HL-60 (cell line): ENCODE results near the gene GTF2IRD2.
"Not testable (repeated sequence)": the region's sequence is repeated elsewhere in the genome, so short reads cannot be mapped to it uniquely, and the experiment has no call there.

ENCODE experiments used
- DNase-seq, 2 experiments: peaks; one replicate each; pipeline ENCODE4 v3.0.0-alpha.2; 2010 to 2020; ENCODE audit warnings: low read depth in 1 of 2, low spot score in 1 of 2
- H3K27ac ChIP-seq: fragments of 250-450 bp; sonication (Bioruptor Pico); replicated peaks from 2 replicates; pipeline ENCODE4 v1.5.1; 2020; ENCODE audit warnings: mild to moderate bottlenecking, moderate library complexity
- H3K27me3 ChIP-seq: fragments of 250-450 bp; sonication (Bioruptor Pico); 2 replicates; pipeline ENCODE4 v1.5.1; 2021; ENCODE audit warnings: mild to moderate bottlenecking, moderate library complexity; ENCODE audit not compliant: insufficient read depth, poor library complexity, severe bottlenecking
- H3K4me3 ChIP-seq: replicated peaks from 2 replicates; pipeline ENCODE4 v1.5.1; 2011; ENCODE audit warnings: mild to moderate bottlenecking, control low read depth, low read length; ENCODE audit not compliant: insufficient read depth
- POLR2AphosphoS5 ChIP-seq: IDR thresholded peaks from 2 replicates; pipeline ENCODE4 v1.6.1; 2012; ENCODE audit warnings: low read depth
- long read RNA-seq: library from polyadenylated mRNA; unstranded; transcript quantifications from one replicate; pipeline ENCODE4 v2.0.0, GENCODE V29; 2020

GTF2IRD2 gene
- long read RNA-seq, partial matches to known transcripts = 1 of 4 reads
- long read RNA-seq, other reads (novel, unspliced or antisense) = 2 of 4 reads

GRCh38 chr7:74850833-74851721 is at the start of gene GTF2IRD2:
TSS of gene GTF2IRD2 (minus strand) at chr7:74851605. CDS start at chr7:74836378, 15,227 bp downstream.
- not testable (repeated sequence) for H3K27me3 ChIP-seq, H3K27ac ChIP-seq, H3K4me3 ChIP-seq
- peak in 1 of 2 experiments; percentile 76 for DNase-seq

GRCh38 chr7:74890158-74891123 is 39.0 kb upstream of the GTF2IRD2 start:
- peak; percentile 81 for TF ChIP-seq POLR2AphosphoS5
- DNase-seq = peak; percentile 71 to 89
- Histone ChIP-seq H3K27ac (peak overlapping the region; percentile 97), H3K4me3 (peak overlapping the region; percentile 53)
- not testable (repeated sequence) for H3K27me3 ChIP-seq

- Histone ChIP-seq H3K27ac (peak overlapping the region; percentile 79), H3K4me3 (peak overlapping the region; percentile 30)
- DNase-seq, H3K27me3 ChIP-seq: not testable (repeated sequence)
Measured at GRCh38 chr7:74889518-74890129, 38.2 kb upstream of the GTF2IRD2 start.

GRCh38 chr7:74885295-74885694 is 33.9 kb upstream of the GTF2IRD2 start:
- not testable (repeated sequence) for DNase-seq, H3K27me3 ChIP-seq, H3K27ac ChIP-seq, H3K4me3 ChIP-seq

GRCh38 chr7:74882110-74882509 is 30.7 kb upstream of the GTF2IRD2 start:
- H3K27ac ChIP-seq, H3K27me3 ChIP-seq, DNase-seq, H3K4me3 ChIP-seq: not testable (repeated sequence)

GRCh38 chr7:74874748-74875512 is 23.5 kb upstream of the GTF2IRD2 start:
- not testable (repeated sequence) for DNase-seq, H3K4me3 ChIP-seq, H3K27me3 ChIP-seq, H3K27ac ChIP-seq

- H3K27me3 ChIP-seq, H3K4me3 ChIP-seq, DNase-seq: not testable (repeated sequence)
Measured at GRCh38 chr7:74874104-74874747, 22.8 kb upstream of the GTF2IRD2 start.

GRCh38 chr7:74872542-74872941 is 21.1 kb upstream of the GTF2IRD2 start:
- not testable (repeated sequence) for H3K27me3 ChIP-seq, DNase-seq, H3K4me3 ChIP-seq, H3K27ac ChIP-seq

More at GRCh38 chr7:74874104-74874747, 22.8 kb upstream of the GTF2IRD2 start:
- not testable (repeated sequence) for H3K27ac ChIP-seq

- not testable (repeated sequence) for H3K27ac ChIP-seq, H3K4me3 ChIP-seq, H3K27me3 ChIP-seq
- peak in 1 of 2 experiments; percentile 2 for DNase-seq
Measured at GRCh38 chr7:74865777-74866176, 14.4 kb upstream of the GTF2IRD2 start.

- H3K27ac ChIP-seq, H3K4me3 ChIP-seq, H3K27me3 ChIP-seq, DNase-seq: not testable (repeated sequence)
Measured at GRCh38 chr7:74849853-74850252, 1.6 kb downstream of the GTF2IRD2 start.

- not testable (repeated sequence) for H3K27me3 ChIP-seq, DNase-seq, H3K27ac ChIP-seq, H3K4me3 ChIP-seq
Measured at GRCh38 chr7:74830411-74830810, 21.0 kb downstream of the GTF2IRD2 start.

- H3K27ac ChIP-seq, H3K4me3 ChIP-seq, H3K27me3 ChIP-seq, DNase-seq: not testable (repeated sequence)
Measured at GRCh38 chr7:74829959-74830358, 21.4 kb downstream of the GTF2IRD2 start.

GRCh38 chr7:74821259-74821658 is 30.1 kb downstream of the GTF2IRD2 start:
- not testable (repeated sequence) for H3K27me3 ChIP-seq

More at GRCh38 chr7:74821259-74821658, 30.1 kb downstream of the GTF2IRD2 start:
- H3K27ac ChIP-seq, H3K4me3 ChIP-seq, DNase-seq: not testable (repeated sequence)
